SK-N-SH treated with all-trans-retinoic acid at 6 μM for 48 hours (cell line): ENCODE results near the gene CCNH.

Source experiments
- ATAC-seq: fragments of 200-7000 bp; cut with Tn5 transposase; 3 replicates; pipeline ENCODE4 v1.9.1; 2020; ENCODE audit warnings: mild to moderate bottlenecking, moderate library complexity
- BACH2 ChIP-seq: fragments of 250-450 bp; sonication (Bioruptor Pico); IDR thresholded peaks from 2 replicates; pipeline ENCODE4 v1.9.0; 2021; ENCODE audit warnings: mild to moderate bottlenecking, borderline replicate concordance
- CSDC2 ChIP-seq: fragments of 250-450 bp; sonication (Bioruptor Pico); IDR thresholded peaks from 2 replicates; pipeline ENCODE4 v1.5.0; 2020; ENCODE audit warnings: mild to moderate bottlenecking, moderate library complexity
- ESRRG ChIP-seq: fragments of 250-450 bp; sonication (Bioruptor Pico); IDR thresholded peaks from 2 replicates; pipeline ENCODE4 v1.6.1; 2021; ENCODE audit warnings: mild to moderate bottlenecking
- GLIS3 ChIP-seq: fragments of 250-450 bp; sonication (Bioruptor Pico); IDR thresholded peaks from 2 replicates; pipeline ENCODE4 v1.5.0; 2020; ENCODE audit warnings: mild to moderate bottlenecking, moderate library complexity
- ISL1 ChIP-seq: fragments of 250-450 bp; sonication (Bioruptor Pico); IDR thresholded peaks from 2 replicates; pipeline ENCODE4 v2.1.2; 2022; ENCODE audit warnings: mild to moderate bottlenecking, moderate library complexity
- PPARA ChIP-seq: fragments of 250-450 bp; sonication (Bioruptor Pico); IDR thresholded peaks from 2 replicates; pipeline ENCODE4 v1.5.0; 2020; ENCODE audit warnings: mild to moderate bottlenecking, borderline replicate concordance
- RARB ChIP-seq: fragments of 250-450 bp; sonication (Bioruptor Pico); IDR thresholded peaks from 2 replicates; pipeline ENCODE4 v1.8.0; 2021; ENCODE audit warnings: mild to moderate bottlenecking, moderate library complexity
- SNAI2 ChIP-seq: fragments of 250-450 bp; sonication (Bioruptor Pico); IDR thresholded peaks from 2 replicates; pipeline ENCODE4 v1.5.0; 2020; ENCODE audit warnings: mild to moderate bottlenecking, moderate library complexity
- TCF4 ChIP-seq: fragments of 250-450 bp; sonication (Bioruptor Pico); IDR thresholded peaks from 2 replicates; pipeline ENCODE4 v1.8.0; 2021; ENCODE audit warnings: mild to moderate bottlenecking, moderate library complexity, borderline replicate concordance
- TOX ChIP-seq: fragments of 250-450 bp; sonication (Bioruptor Pico); IDR thresholded peaks from 2 replicates; pipeline ENCODE4 v1.8.0; 2021; ENCODE audit warnings: mild to moderate bottlenecking, moderate library complexity, borderline replicate concordance
- ZC3H10 ChIP-seq: fragments of 250-450 bp; sonication (Bioruptor Pico); IDR thresholded peaks from 2 replicates; pipeline ENCODE4 v1.5.1; 2021; ENCODE audit warnings: mild to moderate bottlenecking, moderate library complexity
- ZFP3 ChIP-seq: fragments of 250-450 bp; sonication (Bioruptor Pico); IDR thresholded peaks from 2 replicates; pipeline ENCODE4 v1.5.0; 2020; ENCODE audit warnings: mild to moderate bottlenecking, moderate library complexity
- ZFP30 ChIP-seq: fragments of 450-650 bp; formaldehyde crosslinking; IDR thresholded peaks from 2 replicates; pipeline ENCODE4 v1.5.0; 2022; ENCODE audit warnings: mild to moderate bottlenecking, moderate library complexity
- ZNF70 ChIP-seq: fragments of 450-650 bp; formaldehyde crosslinking; IDR thresholded peaks from 2 replicates; pipeline ENCODE4 v1.5.0; 2020; ENCODE audit warnings: mild to moderate bottlenecking, moderate library complexity
- ZNF8 ChIP-seq: fragments of 450-650 bp; formaldehyde crosslinking; IDR thresholded peaks from 2 replicates; pipeline ENCODE4 v1.5.0; 2020; ENCODE audit warnings: mild to moderate bottlenecking, moderate library complexity
- TF ChIP-seq, protein P1 (sequence below): fragments of 250-450 bp; sonication (Bioruptor Pico); IDR thresholded peaks from 2 replicates; pipeline ENCODE4 v1.5.1; 2021; ENCODE audit warnings: mild to moderate bottlenecking, moderate library complexity
- TF ChIP-seq, protein P2 (sequence below): fragments of 250-450 bp; sonication (Bioruptor Pico); IDR thresholded peaks from 2 replicates; pipeline ENCODE4 v1.5.0; 2020; ENCODE audit warnings: mild to moderate bottlenecking, moderate library complexity
- TF ChIP-seq, protein P3 (sequence below): fragments of 250-450 bp; sonication (Bioruptor Pico); IDR thresholded peaks from 2 replicates; pipeline ENCODE4 v1.8.0; 2021; ENCODE audit warnings: low read depth, mild to moderate bottlenecking, moderate library complexity, borderline replicate concordance
- TF ChIP-seq, protein P4 (sequence below): fragments of 250-450 bp; sonication (Bioruptor Pico); IDR thresholded peaks from 2 replicates; pipeline ENCODE4 v1.5.1; 2020; ENCODE audit warnings: low read depth, mild to moderate bottlenecking, moderate library complexity
- TF ChIP-seq, protein P5 (sequence below): fragments of 250-450 bp; sonication (Bioruptor Pico); IDR thresholded peaks from 2 replicates; pipeline ENCODE4 v1.8.0; 2020; ENCODE audit warnings: mild to moderate bottlenecking, moderate library complexity, borderline replicate concordance

The CCNH gene

DNA sequence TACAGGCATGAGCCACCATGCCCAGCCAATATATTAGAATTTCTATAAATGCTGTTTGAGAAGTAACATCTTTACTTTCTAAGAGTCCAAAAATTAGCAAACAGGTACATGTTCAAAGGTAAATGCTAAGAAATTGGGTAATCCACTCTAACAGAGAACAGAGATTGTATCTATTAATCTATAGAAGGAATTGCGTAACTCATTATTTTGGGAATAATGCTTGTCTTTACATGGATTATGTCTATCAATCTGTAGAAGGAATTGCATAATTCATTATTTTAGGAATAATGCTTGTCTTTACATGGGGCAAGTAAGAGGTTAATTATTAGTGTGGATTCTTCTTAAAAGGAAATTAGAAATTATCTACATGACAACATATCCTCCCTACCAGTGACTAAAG lies 30.5 kb downstream of the CCNH start:
- no peak for ATAC-seq
- TF ChIP-seq ZFP3 (CRISPR knock-in tag), result no peak
- TF ChIP-seq, protein P1, sequence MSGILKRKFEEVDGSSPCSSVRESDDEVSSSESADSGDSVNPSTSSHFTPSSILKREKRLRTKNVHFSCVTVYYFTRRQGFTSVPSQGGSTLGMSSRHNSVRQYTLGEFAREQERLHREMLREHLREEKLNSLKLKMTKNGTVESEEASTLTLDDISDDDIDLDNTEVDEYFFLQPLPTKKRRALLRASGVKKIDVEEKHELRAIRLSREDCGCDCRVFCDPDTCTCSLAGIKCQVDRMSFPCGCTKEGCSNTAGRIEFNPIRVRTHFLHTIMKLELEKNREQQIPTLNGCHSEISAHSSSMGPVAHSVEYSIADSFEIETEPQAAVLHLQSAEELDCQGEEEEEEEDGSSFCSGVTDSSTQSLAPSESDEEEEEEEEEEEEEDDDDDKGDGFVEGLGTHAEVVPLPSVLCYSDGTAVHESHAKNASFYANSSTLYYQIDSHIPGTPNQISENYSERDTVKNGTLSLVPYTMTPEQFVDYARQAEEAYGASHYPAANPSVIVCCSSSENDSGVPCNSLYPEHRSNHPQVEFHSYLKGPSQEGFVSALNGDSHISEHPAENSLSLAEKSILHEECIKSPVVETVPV, result no peak
- TF ChIP-seq, protein P2, sequence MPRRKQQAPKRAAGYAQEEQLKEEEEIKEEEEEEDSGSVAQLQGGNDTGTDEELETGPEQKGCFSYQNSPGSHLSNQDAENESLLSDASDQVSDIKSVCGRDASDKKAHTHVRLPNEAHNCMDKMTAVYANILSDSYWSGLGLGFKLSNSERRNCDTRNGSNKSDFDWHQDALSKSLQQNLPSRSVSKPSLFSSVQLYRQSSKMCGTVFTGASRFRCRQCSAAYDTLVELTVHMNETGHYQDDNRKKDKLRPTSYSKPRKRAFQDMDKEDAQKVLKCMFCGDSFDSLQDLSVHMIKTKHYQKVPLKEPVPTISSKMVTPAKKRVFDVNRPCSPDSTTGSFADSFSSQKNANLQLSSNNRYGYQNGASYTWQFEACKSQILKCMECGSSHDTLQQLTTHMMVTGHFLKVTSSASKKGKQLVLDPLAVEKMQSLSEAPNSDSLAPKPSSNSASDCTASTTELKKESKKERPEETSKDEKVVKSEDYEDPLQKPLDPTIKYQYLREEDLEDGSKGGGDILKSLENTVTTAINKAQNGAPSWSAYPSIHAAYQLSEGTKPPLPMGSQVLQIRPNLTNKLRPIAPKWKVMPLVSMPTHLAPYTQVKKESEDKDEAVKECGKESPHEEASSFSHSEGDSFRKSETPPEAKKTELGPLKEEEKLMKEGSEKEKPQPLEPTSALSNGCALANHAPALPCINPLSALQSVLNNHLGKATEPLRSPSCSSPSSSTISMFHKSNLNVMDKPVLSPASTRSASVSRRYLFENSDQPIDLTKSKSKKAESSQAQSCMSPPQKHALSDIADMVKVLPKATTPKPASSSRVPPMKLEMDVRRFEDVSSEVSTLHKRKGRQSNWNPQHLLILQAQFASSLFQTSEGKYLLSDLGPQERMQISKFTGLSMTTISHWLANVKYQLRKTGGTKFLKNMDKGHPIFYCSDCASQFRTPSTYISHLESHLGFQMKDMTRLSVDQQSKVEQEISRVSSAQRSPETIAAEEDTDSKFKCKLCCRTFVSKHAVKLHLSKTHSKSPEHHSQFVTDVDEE (CRISPR knock-in tag), result no peak
- no peak for TF ChIP-seq ISL1 (CRISPR knock-in tag)
- TF ChIP-seq SNAI2 (CRISPR knock-in tag), result no peak

DNA sequence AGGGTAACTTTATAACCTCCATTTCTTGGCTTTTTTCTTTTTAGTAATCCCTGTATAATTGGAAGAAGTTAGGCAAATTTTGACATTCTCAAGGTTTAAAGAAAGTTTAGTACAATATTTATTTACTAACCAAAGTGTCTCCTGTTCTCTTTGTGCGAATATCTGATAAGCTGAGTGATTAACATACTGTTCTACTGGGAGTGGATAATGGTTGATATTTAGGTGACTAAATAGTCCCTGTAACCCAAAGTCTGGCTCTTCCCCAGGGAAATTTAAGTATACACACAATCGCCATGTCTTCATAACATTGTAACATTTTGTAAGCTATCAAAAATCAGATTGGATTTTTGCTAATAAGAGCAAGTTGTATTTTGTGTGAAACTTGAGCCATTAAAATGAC lies 40.0 kb downstream of the CCNH start:
- TF ChIP-seq PPARA (no peak), ZNF8 (CRISPR knock-in tag) (no peak), TCF4 (no peak), ESRRG (CRISPR knock-in tag) (no peak), ZFP3 (CRISPR knock-in tag) (no peak), CSDC2 (CRISPR knock-in tag) (no peak), RARB (CRISPR knock-in tag) (no peak)
- TF ChIP-seq, protein P3, sequence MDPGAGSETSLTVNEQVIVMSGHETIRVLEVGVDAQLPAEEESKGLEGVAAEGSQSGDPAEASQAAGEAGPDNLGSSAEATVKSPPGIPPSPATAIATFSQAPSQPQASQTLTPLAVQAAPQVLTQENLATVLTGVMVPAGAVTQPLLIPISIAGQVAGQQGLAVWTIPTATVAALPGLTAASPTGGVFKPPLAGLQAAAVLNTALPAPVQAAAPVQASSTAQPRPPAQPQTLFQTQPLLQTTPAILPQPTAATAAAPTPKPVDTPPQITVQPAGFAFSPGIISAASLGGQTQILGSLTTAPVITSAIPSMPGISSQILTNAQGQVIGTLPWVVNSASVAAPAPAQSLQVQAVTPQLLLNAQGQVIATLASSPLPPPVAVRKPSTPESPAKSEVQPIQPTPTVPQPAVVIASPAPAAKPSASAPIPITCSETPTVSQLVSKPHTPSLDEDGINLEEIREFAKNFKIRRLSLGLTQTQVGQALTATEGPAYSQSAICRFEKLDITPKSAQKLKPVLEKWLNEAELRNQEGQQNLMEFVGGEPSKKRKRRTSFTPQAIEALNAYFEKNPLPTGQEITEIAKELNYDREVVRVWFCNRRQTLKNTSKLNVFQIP (CRISPR knock-in tag), result no peak
- no peak for ATAC-seq

DNA sequence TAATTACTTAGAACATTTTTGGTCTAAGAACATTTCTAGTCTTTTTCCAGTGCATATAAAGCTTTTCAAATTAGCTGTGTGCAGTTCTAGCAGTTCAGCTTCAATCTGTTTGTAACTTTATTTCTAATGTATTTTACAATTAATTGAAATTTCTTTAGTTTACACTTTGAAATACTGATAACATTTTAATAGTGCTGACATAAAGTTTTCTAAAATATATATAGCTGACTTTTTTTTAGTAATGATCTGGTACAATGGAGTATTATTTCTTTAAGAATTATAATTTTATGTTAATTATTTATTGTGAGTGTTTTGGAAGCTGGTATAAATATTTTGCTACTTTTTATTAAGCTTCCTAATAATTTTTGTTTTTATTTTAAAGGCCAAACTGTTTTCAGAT lies 43.3 kb downstream of the CCNH start:
- no peak for ATAC-seq
- no peak for TF ChIP-seq TOX (CRISPR knock-in tag)
- no peak for TF ChIP-seq SNAI2 (CRISPR knock-in tag)
- TF ChIP-seq, protein P3 (CRISPR knock-in tag), result no peak
- TF ChIP-seq ZNF70 (CRISPR knock-in tag), result no peak
- no peak for TF ChIP-seq ZFP30 (CRISPR knock-in tag)
- TF ChIP-seq ZNF8 (CRISPR knock-in tag), result no peak
- no peak for TF ChIP-seq ZC3H10 (CRISPR knock-in tag)
- TF ChIP-seq CSDC2 (CRISPR knock-in tag), result no peak
- TF ChIP-seq BACH2 (CRISPR knock-in tag), result no peak
- no peak for TF ChIP-seq TCF4
- no peak for TF ChIP-seq ZFP3 (CRISPR knock-in tag)
- TF ChIP-seq, protein P4, sequence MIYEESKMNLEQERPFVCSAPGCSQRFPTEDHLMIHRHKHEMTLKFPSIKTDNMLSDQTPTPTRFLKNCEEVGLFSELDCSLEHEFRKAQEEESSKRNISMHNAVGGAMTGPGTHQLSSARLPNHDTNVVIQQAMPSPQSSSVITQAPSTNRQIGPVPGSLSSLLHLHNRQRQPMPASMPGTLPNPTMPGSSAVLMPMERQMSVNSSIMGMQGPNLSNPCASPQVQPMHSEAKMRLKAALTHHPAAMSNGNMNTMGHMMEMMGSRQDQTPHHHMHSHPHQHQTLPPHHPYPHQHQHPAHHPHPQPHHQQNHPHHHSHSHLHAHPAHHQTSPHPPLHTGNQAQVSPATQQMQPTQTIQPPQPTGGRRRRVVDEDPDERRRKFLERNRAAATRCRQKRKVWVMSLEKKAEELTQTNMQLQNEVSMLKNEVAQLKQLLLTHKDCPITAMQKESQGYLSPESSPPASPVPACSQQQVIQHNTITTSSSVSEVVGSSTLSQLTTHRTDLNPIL (CRISPR knock-in tag), result no peak
- TF ChIP-seq ESRRG (CRISPR knock-in tag), result no peak
- TF ChIP-seq RARB (CRISPR knock-in tag), result no peak
- no peak for TF ChIP-seq GLIS3

DNA sequence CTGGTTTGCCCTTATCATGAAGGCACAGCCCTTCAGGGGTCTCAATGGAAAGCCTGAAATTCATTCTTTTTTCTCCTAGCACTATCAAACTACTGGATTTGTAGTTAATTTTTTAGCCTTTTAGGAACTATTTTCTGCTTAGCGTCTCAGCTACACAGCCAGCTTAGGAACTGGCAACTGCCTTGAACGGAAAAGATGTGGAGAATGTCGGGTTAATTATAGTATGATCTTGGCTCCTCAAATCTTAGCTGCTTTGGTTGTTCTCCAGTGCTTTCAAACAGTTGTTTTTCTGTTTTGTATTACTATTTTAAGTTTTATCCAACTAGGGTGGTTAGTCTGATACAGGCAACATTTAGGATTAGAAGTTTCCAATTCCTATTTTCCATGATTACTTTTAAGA lies 44.1 kb downstream of the CCNH start:
- no peak for ATAC-seq
- TF ChIP-seq, protein P5, sequence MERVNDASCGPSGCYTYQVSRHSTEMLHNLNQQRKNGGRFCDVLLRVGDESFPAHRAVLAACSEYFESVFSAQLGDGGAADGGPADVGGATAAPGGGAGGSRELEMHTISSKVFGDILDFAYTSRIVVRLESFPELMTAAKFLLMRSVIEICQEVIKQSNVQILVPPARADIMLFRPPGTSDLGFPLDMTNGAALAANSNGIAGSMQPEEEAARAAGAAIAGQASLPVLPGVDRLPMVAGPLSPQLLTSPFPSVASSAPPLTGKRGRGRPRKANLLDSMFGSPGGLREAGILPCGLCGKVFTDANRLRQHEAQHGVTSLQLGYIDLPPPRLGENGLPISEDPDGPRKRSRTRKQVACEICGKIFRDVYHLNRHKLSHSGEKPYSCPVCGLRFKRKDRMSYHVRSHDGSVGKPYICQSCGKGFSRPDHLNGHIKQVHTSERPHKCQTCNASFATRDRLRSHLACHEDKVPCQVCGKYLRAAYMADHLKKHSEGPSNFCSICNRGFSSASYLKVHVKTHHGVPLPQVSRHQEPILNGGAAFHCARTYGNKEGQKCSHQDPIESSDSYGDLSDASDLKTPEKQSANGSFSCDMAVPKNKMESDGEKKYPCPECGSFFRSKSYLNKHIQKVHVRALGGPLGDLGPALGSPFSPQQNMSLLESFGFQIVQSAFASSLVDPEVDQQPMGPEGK (CRISPR knock-in tag), result no peak
- TF ChIP-seq ESRRG (CRISPR knock-in tag) (no peak), ZC3H10 (CRISPR knock-in tag) (no peak), RARB (CRISPR knock-in tag) (no peak), BACH2 (CRISPR knock-in tag) (no peak), TOX (CRISPR knock-in tag) (no peak)
- TF ChIP-seq, protein P4 (CRISPR knock-in tag), result no peak
- TF ChIP-seq, protein P2 (CRISPR knock-in tag), result no peak
